GM18517 (cell line): ENCODE results near the gene ATP8A1.
"Not testable (repeated sequence)": the region's sequence is repeated elsewhere in the genome, so short reads cannot be mapped to it uniquely, and the experiment has no call there.

Experiments used
- ATAC-seq: cut with Tn5 transposase; IDR thresholded peaks from one replicate; pipeline ENCODE4 v1.9.1; 2021; ENCODE audit warnings: mild to moderate bottlenecking, moderate library complexity; ENCODE audit not compliant: unreplicated experiment

ATP8A1 gene

GRCh38 chr4:42513748-42514492, 143.0 kb downstream of the ATP8A1 start:
- ATAC-seq = no peak

- no peak for ATAC-seq
These were observed 144.7 kb downstream of the ATP8A1 start for GRCh38 chr4:42512226-42512625.

GRCh38 chr4:42510225-42510624, 146.7 kb downstream of the ATP8A1 start:
- no peak for ATAC-seq

GRCh38 chr4:42501624-42502401, 155.1 kb downstream of the ATP8A1 start:
- no peak for ATAC-seq

GRCh38 chr4:42498040-42498439, 158.9 kb downstream of the ATP8A1 start:
- ATAC-seq = no peak

GRCh38 chr4:42497142-42497910, 159.6 kb downstream of the ATP8A1 start:
- no peak for ATAC-seq

- no peak for ATAC-seq
These were observed 163.9 kb downstream of the ATP8A1 start for GRCh38 chr4:42492962-42493361.

- ATAC-seq = peak; percentile 24
These were observed 166.9 kb downstream of the ATP8A1 start for GRCh38 chr4:42490015-42490414.

- peak; percentile 78 for ATAC-seq
These were observed 167.8 kb downstream of the ATP8A1 start for GRCh38 chr4:42489095-42489494.

GRCh38 chr4:42488554-42488953, 168.4 kb downstream of the ATP8A1 start:
- ATAC-seq = no peak

GRCh38 chr4:42488114-42488513, 168.8 kb downstream of the ATP8A1 start:
- ATAC-seq = peak; percentile 86

GRCh38 chr4:42487230-42487629, 169.7 kb downstream of the ATP8A1 start:
- ATAC-seq = no peak

GRCh38 chr4:42486156-42486555, 170.7 kb downstream of the ATP8A1 start:
- not testable (repeated sequence) for ATAC-seq

- ATAC-seq = no peak
These were observed 172.3 kb downstream of the ATP8A1 start for GRCh38 chr4:42484630-42485029.

GRCh38 chr4:42483426-42484379, 173.2 kb downstream of the ATP8A1 start:
- ATAC-seq = no peak

GRCh38 chr4:42482516-42483327, 174.2 kb downstream of the ATP8A1 start:
- ATAC-seq = no peak

- ATAC-seq = no peak
These were observed 176.2 kb downstream of the ATP8A1 start for GRCh38 chr4:42480717-42481116.

GRCh38 chr4:42480281-42480680, 176.6 kb downstream of the ATP8A1 start:
- ATAC-seq = no peak

- ATAC-seq = no peak
These were observed 178.0 kb downstream of the ATP8A1 start for GRCh38 chr4:42478946-42479345.

- no peak for ATAC-seq
These were observed 178.4 kb downstream of the ATP8A1 start for GRCh38 chr4:42478509-42478908.
